Measurements from ENCODE around the gene CORIN.

GRCh38 chr4:47719576-47719975 lies 118.3 kb downstream of the CORIN start:
- TF ChIP-seq CTCF (conservative IDR thresholded peaks at IDR 0.05; ENCODE audit: low read depth, low read length) (no peak), RFX5 (IDR thresholded peaks at IDR 0.05; ENCODE audit: low read depth, low read length) (no peak), BHLHE40 (IDR thresholded peaks at IDR 0.05; ENCODE audit: low read depth, low read length) (no peak), SMC3 (IDR thresholded peaks at IDR 0.05; ENCODE audit: low read depth, low read length) (no peak), USF2 (IDR thresholded peaks at IDR 0.05; ENCODE audit: low read depth, low read length) (no peak), CEBPB (IDR thresholded peaks at IDR 0.05; ENCODE audit: low read depth, low read length) (no peak), POLR2A (IDR thresholded peaks at IDR 0.05; ENCODE audit: low read depth, low read length) (no peak), FOS (IDR thresholded peaks at IDR 0.05; ENCODE audit: low read depth, low read length) (no peak), MXI1 (IDR thresholded peaks at IDR 0.05; ENCODE audit: borderline replicate concordance, low read depth, low read length) (no peak), RAD21 (IDR thresholded peaks at IDR 0.05; ENCODE audit: low read length) (no peak), MAZ (IDR thresholded peaks at IDR 0.05; ENCODE audit: borderline replicate concordance, low read depth, low read length) (no peak)
